ENCODE measurements around the gene TPTE.
"Not testable (repeated sequence)": the region's sequence is repeated elsewhere in the genome, so short reads cannot be mapped to it uniquely, and the experiment has no call there.

The TPTE gene

GRCh38 chr21:10617133-10617752 lies 95.9 kb downstream of the TPTE start:
- not testable (repeated sequence) for DNase-seq

- no peak for DNase-seq
These were observed 106.0 kb downstream of the TPTE start for GRCh38 chr21:10627316-10627863.

GRCh38 chr21:10629239-10629638 lies 107.9 kb downstream of the TPTE start:
- not testable (repeated sequence) for DNase-seq

- not testable (repeated sequence) for DNase-seq
These were observed 109.4 kb downstream of the TPTE start for GRCh38 chr21:10630829-10631228.

GRCh38 chr21:10631316-10631715 lies 109.9 kb downstream of the TPTE start:
- not testable (repeated sequence) for DNase-seq

- DNase-seq: not testable (repeated sequence)
These were observed 116.8 kb downstream of the TPTE start for GRCh38 chr21:10638144-10638543.

- no peak for DNase-seq
These were observed 117.7 kb downstream of the TPTE start for GRCh38 chr21:10639123-10639522.

- not testable (repeated sequence) for DNase-seq
These were observed 118.4 kb downstream of the TPTE start for GRCh38 chr21:10639746-10640145.

- DNase-seq: no peak
These were observed 119.1 kb downstream of the TPTE start for GRCh38 chr21:10640446-10640845.

GRCh38 chr21:10641107-10641506 lies 119.7 kb downstream of the TPTE start:
- no peak for DNase-seq

GRCh38 chr21:10645667-10646066 lies 124.3 kb downstream of the TPTE start:
- not testable (repeated sequence) for DNase-seq

- DNase-seq: not testable (repeated sequence)
These were observed 128.2 kb downstream of the TPTE start for GRCh38 chr21:10649350-10650149.

- DNase-seq: not testable (repeated sequence)
These were observed 128.9 kb downstream of the TPTE start for GRCh38 chr21:10650297-10650696.
